Measurements from ENCODE around the gene PRPF4. TPM values are rescaled to one million over a fixed set of nuclear protein-coding genes. Genes with fewer than 3 reads are reported as not detected.

Gene PRPF4
- polyA plus RNA-seq, 2 of the 4 experiments (the other 2 are of a cell fraction) = 53.4 to 61.5 TPM

GRCh38 chr9:113310538-113310937 is 35.1 kb downstream of the PRPF4 start:
- CTCF ChIA-PET = interaction anchor here (0.8 to 6.7 kb wide), 13 partner anchors 9 to 345 kb away, joined by 3 to 52 read pairs (median 6); partner anchors contain the start of genes ALAD, C9orf43 and POLE3

DNA sequence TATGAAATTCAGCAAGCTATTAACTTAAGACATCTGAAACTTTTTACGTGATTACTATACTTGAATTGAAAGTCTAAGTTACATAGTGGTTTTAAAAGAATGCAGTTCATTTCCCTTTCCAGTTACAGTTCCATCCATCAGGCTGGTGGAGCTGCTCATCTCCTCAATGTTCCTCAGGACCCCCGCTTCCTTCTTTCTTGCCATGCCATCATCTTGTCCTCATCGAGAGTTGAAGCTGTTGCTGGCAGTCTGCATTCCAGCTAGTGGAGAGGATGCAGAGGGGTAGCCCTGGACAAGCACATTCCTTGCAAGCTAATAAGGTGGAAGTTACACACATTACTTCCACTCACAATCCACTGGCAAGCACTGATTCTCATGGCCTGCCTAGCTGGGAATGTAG is 36.5 kb downstream of the PRPF4 start:
- H3K4me1 ChIP-seq = no peaks in the 10 kb centered on the region
- 68% methylated on average over 3 of the region's 3 CpGs for WGBS (ENCODE audit: missing lambda C conversion rate)
- H3K4me2 ChIP-seq = no peak overlapping the region
- ChIA-PET POLR2A (no interaction called here), CTCF (interaction anchor here (0.7 to 6.7 kb wide), 8 partner anchors 11 to 593 kb away, joined by 3 to 52 read pairs (median 5); partner anchors contain the start of genes ALAD, C9orf43 and POLE3)
- ATAC-seq (no peak), FAIRE-seq (no peak), DNase-seq (ENCODE audit: low read depth in 1 of 2, low spot score in 1 of 2) (no peak)
- H3K9me3 ChIP-seq = no peaks in the 10 kb centered on the region
- H3K27ac ChIP-seq = no peak overlapping the region
- no peak overlapping the region for H3K4me3 ChIP-seq
- no peak for TF ChIP-seq RNF2 (IDR thresholded peaks at IDR 0.05; ENCODE audit: borderline replicate concordance, low read depth)
- no peak for TF ChIP-seq MAZ (IDR thresholded peaks at IDR 0.05; ENCODE audit: borderline replicate concordance, low read depth, low read length)
- TF ChIP-seq RAD21 (conservative IDR thresholded peaks at IDR 0.05 in 1 of 2, IDR thresholded peaks at IDR 0.05 in 1 of 2) = no peak
- TF ChIP-seq ZNF302 (CRISPR knock-in tag; IDR thresholded peaks at IDR 0.05) = no peak
- no peak for TF ChIP-seq TFCP2L1 (CRISPR knock-in tag; IDR thresholded peaks at IDR 0.05)
- TF ChIP-seq ZC3H11A (IDR thresholded peaks at IDR 0.05) = no peak
- no peak for TF ChIP-seq MAFK (IDR thresholded peaks at IDR 0.05; ENCODE audit: partially characterized antibody)
- TF ChIP-seq, protein P1, sequence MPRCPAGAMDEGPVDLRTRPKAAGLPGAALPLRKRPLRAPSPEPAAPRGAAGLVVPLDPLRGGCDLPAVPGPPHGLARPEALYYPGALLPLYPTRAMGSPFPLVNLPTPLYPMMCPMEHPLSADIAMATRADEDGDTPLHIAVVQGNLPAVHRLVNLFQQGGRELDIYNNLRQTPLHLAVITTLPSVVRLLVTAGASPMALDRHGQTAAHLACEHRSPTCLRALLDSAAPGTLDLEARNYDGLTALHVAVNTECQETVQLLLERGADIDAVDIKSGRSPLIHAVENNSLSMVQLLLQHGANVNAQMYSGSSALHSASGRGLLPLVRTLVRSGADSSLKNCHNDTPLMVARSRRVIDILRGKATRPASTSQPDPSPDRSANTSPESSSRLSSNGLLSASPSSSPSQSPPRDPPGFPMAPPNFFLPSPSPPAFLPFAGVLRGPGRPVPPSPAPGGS (IDR thresholded peaks at IDR 0.05) = no peak
- TF ChIP-seq CBX8 (IDR thresholded peaks at IDR 0.05) = no peak
- TF ChIP-seq FOSB (CRISPR knock-in tag; IDR thresholded peaks at IDR 0.05) = no peak
- TF ChIP-seq, protein P2, sequence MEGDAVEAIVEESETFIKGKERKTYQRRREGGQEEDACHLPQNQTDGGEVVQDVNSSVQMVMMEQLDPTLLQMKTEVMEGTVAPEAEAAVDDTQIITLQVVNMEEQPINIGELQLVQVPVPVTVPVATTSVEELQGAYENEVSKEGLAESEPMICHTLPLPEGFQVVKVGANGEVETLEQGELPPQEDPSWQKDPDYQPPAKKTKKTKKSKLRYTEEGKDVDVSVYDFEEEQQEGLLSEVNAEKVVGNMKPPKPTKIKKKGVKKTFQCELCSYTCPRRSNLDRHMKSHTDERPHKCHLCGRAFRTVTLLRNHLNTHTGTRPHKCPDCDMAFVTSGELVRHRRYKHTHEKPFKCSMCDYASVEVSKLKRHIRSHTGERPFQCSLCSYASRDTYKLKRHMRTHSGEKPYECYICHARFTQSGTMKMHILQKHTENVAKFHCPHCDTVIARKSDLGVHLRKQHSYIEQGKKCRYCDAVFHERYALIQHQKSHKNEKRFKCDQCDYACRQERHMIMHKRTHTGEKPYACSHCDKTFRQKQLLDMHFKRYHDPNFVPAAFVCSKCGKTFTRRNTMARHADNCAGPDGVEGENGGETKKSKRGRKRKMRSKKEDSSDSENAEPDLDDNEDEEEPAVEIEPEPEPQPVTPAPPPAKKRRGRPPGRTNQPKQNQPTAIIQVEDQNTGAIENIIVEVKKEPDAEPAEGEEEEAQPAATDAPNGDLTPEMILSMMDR (IDR thresholded peaks at IDR 0.05) = no peak
- TF ChIP-seq KDM1A (IDR thresholded peaks at IDR 0.05; ENCODE audit: low read depth) = no peak
- no peak for TF ChIP-seq ZFP36 (IDR thresholded peaks at IDR 0.05; ENCODE audit: borderline replicate concordance, partially characterized antibody)
- no peak for TF ChIP-seq FOSL2 (IDR thresholded peaks at IDR 0.05)
- TF ChIP-seq FOSL2 (CRISPR knock-in tag; IDR thresholded peaks at IDR 0.05) = no peak
- TF ChIP-seq SMC3 (IDR thresholded peaks at IDR 0.05) = no peak
- TF ChIP-seq PHF8 (IDR thresholded peaks at IDR 0.05; ENCODE audit: borderline replicate concordance, low read depth) = no peak
- no peak for TF ChIP-seq FOXS1 (CRISPR knock-in tag; IDR thresholded peaks at IDR 0.05)
- TF ChIP-seq EHF (CRISPR knock-in tag; IDR thresholded peaks at IDR 0.05) = no peak
- TF ChIP-seq SREBF2 (IDR thresholded peaks at IDR 0.05) = no peak

More at GRCh38 chr9:113310538-113310937, 35.1 kb downstream of the PRPF4 start:
- POLR2A ChIA-PET = no interaction called here
- Histone ChIP-seq H3K9me3 (no peaks in the 10 kb centered on the region), H3K4me2 (no peak overlapping the region), H3K27ac (no peak overlapping the region), H3K4me1 (no peaks in the 10 kb centered on the region), H3K4me3 (no peak overlapping the region)
- DNase-seq (ENCODE audit: low read depth in 1 of 2, low spot score in 1 of 2) = no peak
- TF ChIP-seq POLR2AphosphoS2 (conservative IDR thresholded peaks at IDR 0.05; ENCODE audit: low read length) = no peak
- no peak for TF ChIP-seq NFE2L2 (conservative IDR thresholded peaks at IDR 0.05; ENCODE audit: low read length)
- no peak for TF ChIP-seq EHMT2 (IDR thresholded peaks at IDR 0.05; ENCODE audit: low read depth)
- TF ChIP-seq ZNF302 (CRISPR knock-in tag; IDR thresholded peaks at IDR 0.05) = no peak
- no peak for TF ChIP-seq CHD4 (IDR thresholded peaks at IDR 0.05; ENCODE audit: borderline replicate concordance)
- TF ChIP-seq PBX3 (IDR thresholded peaks at IDR 0.05) = no peak
- no peak for TF ChIP-seq ZSCAN20 (CRISPR knock-in tag; IDR thresholded peaks at IDR 0.05)
- no peak for TF ChIP-seq ZFP36 (IDR thresholded peaks at IDR 0.05; ENCODE audit: borderline replicate concordance, partially characterized antibody)
- TF ChIP-seq CEBPB (IDR thresholded peaks at IDR 0.05) = no peak
- no peak for TF ChIP-seq HEYL (CRISPR knock-in tag; IDR thresholded peaks at IDR 0.05)
- no peak for TF ChIP-seq RARB (CRISPR knock-in tag; IDR thresholded peaks at IDR 0.05)
- TF ChIP-seq KDM1A (IDR thresholded peaks at IDR 0.05; ENCODE audit: low read depth) = no peak
- no peak for TF ChIP-seq SREBF2 (IDR thresholded peaks at IDR 0.05)
- no peak for TF ChIP-seq GATA3 (IDR thresholded peaks at IDR 0.05; ENCODE audit: borderline replicate concordance)
- no peak for TF ChIP-seq EP300 (IDR thresholded peaks at IDR 0.05)
- TF ChIP-seq, protein P2 (IDR thresholded peaks at IDR 0.05) = no peak
- TF ChIP-seq RCOR1 (IDR thresholded peaks at IDR 0.05; ENCODE audit: low read depth, low read length) = no peak
- TF ChIP-seq HOXB5 (CRISPR knock-in tag; IDR thresholded peaks at IDR 0.05) = no peak
- TF ChIP-seq FOSL2 (IDR thresholded peaks at IDR 0.05) = no peak
- no peak for TF ChIP-seq FOSL2 (CRISPR knock-in tag; IDR thresholded peaks at IDR 0.05)
- 65% methylated on average over 3 of the region's 3 CpGs for WGBS (ENCODE audit: missing lambda C conversion rate)
- FAIRE-seq = no peak
- no peak for ATAC-seq
